ACC112 (cell line): ENCODE data around the gene NADSYN1.

Experiments
- H2AFZ ChIP-seq: fragments of 200-600 bp; sonication (generic); one replicate; pipeline ENCODE4 v1.6.0; 2017; ENCODE audit warnings: antibody characterized with exemption, low read length; ENCODE audit not compliant: unreplicated experiment
- H3K27ac ChIP-seq: fragments of 200-600 bp; sonication (generic); 2 replicates; pipeline ENCODE4 v1.5.1; 2014; ENCODE audit warnings: low read depth, mild to moderate bottlenecking, antibody characterized with exemption, low read length, moderate library complexity
- H3K27me3 ChIP-seq: fragments of 200-600 bp; sonication (generic); 2 replicates; pipeline ENCODE4 v1.6.1; 2014; ENCODE audit warnings: mild to moderate bottlenecking, antibody characterized with exemption, low read length, moderate library complexity, mixed read lengths; ENCODE audit not compliant: insufficient read depth
- H3K36me3 ChIP-seq: fragments of 200-600 bp; sonication (generic); 2 replicates; pipeline ENCODE4 v1.6.1; 2016; ENCODE audit warnings: mild to moderate bottlenecking, antibody characterized with exemption, low read length, moderate library complexity, mixed read lengths; ENCODE audit not compliant: insufficient read depth
- H3K4me1 ChIP-seq: fragments of 200-600 bp; sonication (generic); one replicate; pipeline ENCODE4 v1.6.1; 2016; ENCODE audit warnings: low read length, mixed read lengths; ENCODE audit not compliant: insufficient read depth, unreplicated experiment, control insufficient read depth
- H3K4me3 ChIP-seq: fragments of 200-600 bp; sonication (generic); 2 replicates; pipeline ENCODE4 v1.5.1; 2014; ENCODE audit warnings: mild to moderate bottlenecking, low read depth, low read length
- H3K79me2 ChIP-seq: fragments of 200-600 bp; sonication (generic); one replicate; pipeline ENCODE4 v1.6.0; 2016; ENCODE audit warnings: low read length; ENCODE audit not compliant: control insufficient read depth, unreplicated experiment, insufficient read depth

NADSYN1 gene

GRCh38 chr11:71474141-71474770, 21.3 kb downstream of the NADSYN1 start:
- Histone ChIP-seq H3K27me3 (no peaks in the 10 kb centered on the region), H2AFZ (no peak overlapping the region), H3K27ac (no peak overlapping the region), H3K4me3 (no peak overlapping the region), H3K4me1 (no peaks in the 10 kb centered on the region), H3K36me3 (peaks cover 11% of the 10 kb centered on the region; the same call in 1 of the 2 replicates), H3K79me2 (no peaks in the 10 kb centered on the region)

GRCh38 chr11:71474771-71475483, 21.9 kb downstream of the NADSYN1 start:
- no peaks in the 10 kb centered on the region for H3K4me1 ChIP-seq
- H3K36me3 ChIP-seq = peaks cover 16% of the 10 kb centered on the region; the same call in 1 of the 2 replicates
- no peaks in the 10 kb centered on the region for H3K79me2 ChIP-seq
- no peak overlapping the region for H3K4me3 ChIP-seq
- H3K27ac ChIP-seq = no peak overlapping the region
- no peaks in the 10 kb centered on the region for H3K27me3 ChIP-seq
- no peak overlapping the region for H2AFZ ChIP-seq

GRCh38 chr11:71476031-71476430, 23.0 kb downstream of the NADSYN1 start:
- no peak overlapping the region for H2AFZ ChIP-seq
- H3K4me1 ChIP-seq = no peaks in the 10 kb centered on the region
- no peak overlapping the region for H3K27ac ChIP-seq
- H3K79me2 ChIP-seq = no peaks in the 10 kb centered on the region
- H3K36me3 ChIP-seq = peaks cover 16% of the 10 kb centered on the region; the same call in 1 of the 2 replicates
- H3K27me3 ChIP-seq = no peaks in the 10 kb centered on the region
- no peak overlapping the region for H3K4me3 ChIP-seq

GRCh38 chr11:71476926-71477640, 24.1 kb downstream of the NADSYN1 start:
- no peaks in the 10 kb centered on the region for H3K4me1 ChIP-seq
- H3K27ac ChIP-seq = no peak overlapping the region
- no peaks in the 10 kb centered on the region for H3K27me3 ChIP-seq
- H2AFZ ChIP-seq = no peak overlapping the region
- no peak overlapping the region for H3K4me3 ChIP-seq
- H3K36me3 ChIP-seq = peaks cover 16% of the 10 kb centered on the region; the same call in 1 of the 2 replicates
- no peaks in the 10 kb centered on the region for H3K79me2 ChIP-seq

GRCh38 chr11:71477641-71478527, 24.9 kb downstream of the NADSYN1 start:
- Histone ChIP-seq H3K27ac (no peak overlapping the region), H3K27me3 (no peaks in the 10 kb centered on the region), H3K36me3 (peaks cover 19% of the 10 kb centered on the region; the same call in 1 of the 2 replicates), H3K4me1 (no peaks in the 10 kb centered on the region), H3K4me3 (no peak overlapping the region), H2AFZ (no peak overlapping the region), H3K79me2 (no peaks in the 10 kb centered on the region)

GRCh38 chr11:71478528-71478840, 25.5 kb downstream of the NADSYN1 start:
- H2AFZ ChIP-seq = no peak overlapping the region
- no peak overlapping the region for H3K4me3 ChIP-seq
- no peaks in the 10 kb centered on the region for H3K79me2 ChIP-seq
- H3K36me3 ChIP-seq = peaks cover 25% of the 10 kb centered on the region; the same call in 1 of the 2 replicates
- H3K27me3 ChIP-seq = no peaks in the 10 kb centered on the region
- H3K27ac ChIP-seq = no peak overlapping the region
- H3K4me1 ChIP-seq = no peaks in the 10 kb centered on the region

GRCh38 chr11:71481101-71481960, 28.3 kb downstream of the NADSYN1 start:
- no peaks in the 10 kb centered on the region for H3K4me1 ChIP-seq
- no peak overlapping the region for H2AFZ ChIP-seq
- no peaks in the 10 kb centered on the region for H3K79me2 ChIP-seq
- H3K27me3 ChIP-seq = no peaks in the 10 kb centered on the region
- peaks cover 27% of the 10 kb centered on the region; the same call in 1 of the 2 replicates for H3K36me3 ChIP-seq
- H3K4me3 ChIP-seq = no peak overlapping the region
- no peak overlapping the region for H3K27ac ChIP-seq

- peaks cover 26% of the 10 kb centered on the region; the same call in 1 of the 2 replicates for H3K36me3 ChIP-seq
- no peaks in the 10 kb centered on the region for H3K4me1 ChIP-seq
- H2AFZ ChIP-seq = no peak overlapping the region
- H3K27me3 ChIP-seq = no peaks in the 10 kb centered on the region
- no peaks in the 10 kb centered on the region for H3K79me2 ChIP-seq
- H3K27ac ChIP-seq = no peak overlapping the region
- no peak overlapping the region for H3K4me3 ChIP-seq
Measured at GRCh38 chr11:71482216-71482615, 29.2 kb downstream of the NADSYN1 start.

GRCh38 chr11:71482746-71483364, 29.9 kb downstream of the NADSYN1 start:
- Histone ChIP-seq H3K4me3 (no peak overlapping the region), H3K36me3 (peaks cover 26% of the 10 kb centered on the region; the same call in 1 of the 2 replicates), H3K27me3 (no peaks in the 10 kb centered on the region), H3K4me1 (no peaks in the 10 kb centered on the region), H3K27ac (no peak overlapping the region), H3K79me2 (no peaks in the 10 kb centered on the region), H2AFZ (no peak overlapping the region)
